CD1c-positive myeloid dendritic cell (primary cell): ENCODE results near the gene PANX2.
"Not testable (repeated sequence)": the region's sequence is repeated elsewhere in the genome, so short reads cannot be mapped to it uniquely, and the experiment has no call there.

ENCODE experiments used
- DNase-seq: peaks from one replicate; pipeline ENCODE4 v3.0.0-alpha.2; 2016; ENCODE audit errors: extremely low spot score

The PANX2 gene

GRCh38 chr22:50147258-50148165 lies 23.0 kb upstream of the PANX2 start:
- DNase-seq = peak; percentile 30

GRCh38 chr22:50148166-50148500 lies 22.4 kb upstream of the PANX2 start:
- no peak for DNase-seq

- peak; percentile 80 for DNase-seq
These were observed 21.4 kb upstream of the PANX2 start for GRCh38 chr22:50148991-50149721.

- DNase-seq = no peak
These were observed 20.1 kb upstream of the PANX2 start for GRCh38 chr22:50150161-50151129.

- no peak for DNase-seq
These were observed 18.7 kb upstream of the PANX2 start for GRCh38 chr22:50151571-50152537.

GRCh38 chr22:50153056-50153755 lies 17.3 kb upstream of the PANX2 start:
- DNase-seq = no peak

- no peak for DNase-seq
These were observed 16.8 kb upstream of the PANX2 start for GRCh38 chr22:50153756-50154140.

GRCh38 chr22:50157709-50158375 lies 12.7 kb upstream of the PANX2 start:
- no peak for DNase-seq

- no peak for DNase-seq
These were observed 9.6 kb upstream of the PANX2 start for GRCh38 chr22:50160947-50161346.

- no peak for DNase-seq
These were observed 8.8 kb upstream of the PANX2 start for GRCh38 chr22:50161508-50162390.

- no peak for DNase-seq
These were observed 8.1 kb upstream of the PANX2 start for GRCh38 chr22:50162391-50162956.

GRCh38 chr22:50165436-50166123 lies 5.0 kb upstream of the PANX2 start:
- no peak for DNase-seq

GRCh38 chr22:50167689-50168489 lies 2.6 kb upstream of the PANX2 start:
- DNase-seq = no peak

- DNase-seq = not testable (repeated sequence)
These were observed 1.9 kb upstream of the PANX2 start for GRCh38 chr22:50168490-50169180.

- no peak for DNase-seq
These were observed 1.3 kb upstream of the PANX2 start for GRCh38 chr22:50169181-50169759.
